HepG2 (cell line): ENCODE measurements around the gene MARF1. TPM values are rescaled to one million over a fixed set of nuclear protein-coding genes. Genes with fewer than 3 reads are reported as not detected.

Source experiments
- ATAC-seq: fragments of 200-7000 bp; cut with Tn5 transposase; 3 replicates; pipeline ENCODE4 v1.9.1; 2020; ENCODE audit warnings: mild to moderate bottlenecking, moderate library complexity
- BruUV-seq: library from RNA; stranded (reverse); fragments of 400-500 nt; replicated peaks from 2 replicates; lab custom pipeline; 2021; lab: Mats Ljungman, UMichigan
- CTCF ChIA-PET: fragments of 300-600 bp; formaldehyde crosslinking; extraction: SDS; loops from one replicate; lab custom pipeline; 2021; ENCODE audit warnings: low total read pairs, inconsistent platforms, low intra/inter-chr PET ratio; lab: Yijun Ruan, JAX
- POLR2A ChIA-PET: fragments of 350-600 bp; sonication (Branson Sonifier 250); formaldehyde crosslinking; loops from one replicate; lab custom pipeline; 2020; ENCODE audit warnings: antibody characterized with exemption, inconsistent platforms; lab: Yijun Ruan, JAX
- DNase-seq: peaks from one replicate; pipeline ENCODE4 v3.0.0-alpha.2; 2015; ENCODE audit warnings: low spot score
- FAIRE-seq: peaks from 3 replicates; lab custom pipeline; 2011; peaks lifted over from hg19 to GRCh38; lab: Jason Lieb, UNC
- H2AFZ ChIP-seq: one replicate; pipeline ENCODE4 v1.6.1; 2011; ENCODE audit warnings: low read length, inconsistent platforms
- H3K27ac ChIP-seq: fragments of 300-600 bp; 3 replicates; pipeline ENCODE4 v1.8.0; 2011; ENCODE audit warnings: mixed run types, mild to moderate bottlenecking, mixed read lengths, low read length, inconsistent platforms; ENCODE audit not compliant: insufficient read depth; ENCODE audit errors: extremely low read length
- H3K27me3 ChIP-seq, 2 experiments: fragments of 200-600 bp in 1 of 2; 2 replicates in 1 of 2; 3 replicates in 1 of 2; pipeline versions ENCODE4 v1.6.0 to v1.8.0; 2011; ENCODE audit warnings: low read length in 2 of 2, mild to moderate bottlenecking in 2 of 2, moderate library complexity in 2 of 2, inconsistent platforms in 1 of 2; ENCODE audit not compliant: insufficient read depth in 2 of 2, control insufficient read depth in 1 of 2
- H3K36me3 ChIP-seq, 2 experiments: fragments of 200-600 bp in 1 of 2; replicated peaks in 1 of 2; 2 replicates in 1 of 2; 3 replicates in 1 of 2; pipeline versions ENCODE4 v1.5.1 to v1.8.0; 2011; ENCODE audit warnings: low read length in 2 of 2, inconsistent platforms in 1 of 2; ENCODE audit not compliant: insufficient read depth in 2 of 2, control insufficient read depth in 1 of 2
- H3K4me1 ChIP-seq: 2 replicates; pipeline ENCODE4 v1.5.1; 2012; ENCODE audit warnings: low read length, inconsistent platforms; ENCODE audit not compliant: insufficient read depth
- H3K4me2 ChIP-seq: 2 replicates; pipeline ENCODE4 v1.6.0; 2011; ENCODE audit warnings: low read depth, low read length, inconsistent platforms
- H3K4me3 ChIP-seq, 3 experiments: fragments of 200-600 bp in 1 of 3; sonication (generic), shearing (Covaris generic) in 1 of 3; replicated peaks in 1 of 3; 2 replicates each; pipeline ENCODE4 v1.5.1; 2011 to 2016; ENCODE audit warnings: low read length in 3 of 3, inconsistent platforms in 2 of 3, low read depth in 2 of 3, mild to moderate bottlenecking in 2 of 3, control low read depth in 1 of 3, mixed read lengths in 1 of 3; ENCODE audit not compliant: insufficient read depth in 1 of 3
- H3K79me2 ChIP-seq: one replicate; pipeline ENCODE4 v1.6.1; 2011; ENCODE audit warnings: low read length, inconsistent platforms; ENCODE audit not compliant: insufficient read depth
- H3K9ac ChIP-seq: 2 replicates; pipeline ENCODE4 v1.6.0; 2011; ENCODE audit warnings: mild to moderate bottlenecking, low read depth, low read length, inconsistent platforms; ENCODE audit not compliant: insufficient read depth
- H3K9me3 ChIP-seq: 2 replicates; pipeline ENCODE4 v1.5.1; 2012; ENCODE audit warnings: mild to moderate bottlenecking, low read length
- H4K20me1 ChIP-seq: 2 replicates; pipeline ENCODE4 v1.6.0; 2011; ENCODE audit warnings: inconsistent platforms, mild to moderate bottlenecking, low read length, moderate library complexity; ENCODE audit not compliant: insufficient read depth
- HES4 ChIP-seq: sonication (generic); formaldehyde crosslinking; IDR thresholded peaks from 2 replicates; pipeline ENCODE4 v1.9.0; 2021; ENCODE audit warnings: mild to moderate bottlenecking, missing genetic modification reagents, borderline replicate concordance
- NFYB ChIP-seq: sonication (generic); formaldehyde crosslinking; IDR thresholded peaks from 2 replicates; pipeline ENCODE4 v1.4.0; 2020; ENCODE audit warnings: missing genetic modification reagents
- SIX1 ChIP-seq: sonication (generic); formaldehyde crosslinking; IDR thresholded peaks from 2 replicates; pipeline ENCODE4 v1.4.0; 2020; ENCODE audit warnings: missing genetic modification reagents, borderline replicate concordance
- SRY ChIP-seq: sonication (generic); formaldehyde crosslinking; IDR thresholded peaks from 2 replicates; pipeline ENCODE4 v1.8.0; 2022; ENCODE audit warnings: mild to moderate bottlenecking, missing genetic modification reagents
- TAF1 ChIP-seq: sonication (generic); formaldehyde crosslinking; IDR thresholded peaks from 2 replicates; pipeline ENCODE4 v1.4.0; 2020; ENCODE audit warnings: missing genetic modification reagents
- TARDBP ChIP-seq: sonication (generic); formaldehyde crosslinking; IDR thresholded peaks from 2 replicates; pipeline ENCODE4 v1.8.0; 2022; ENCODE audit warnings: mild to moderate bottlenecking, missing genetic modification reagents
- ZBTB1 ChIP-seq: sonication (generic); formaldehyde crosslinking; IDR thresholded peaks from 2 replicates; pipeline ENCODE4 v1.4.0; 2020; ENCODE audit warnings: missing genetic modification reagents, borderline replicate concordance
- ZNF326 ChIP-seq: sonication (generic); formaldehyde crosslinking; IDR thresholded peaks from 2 replicates; pipeline ENCODE4 v1.4.0; 2020; ENCODE audit warnings: missing genetic modification reagents, borderline replicate concordance
- ZNF563 ChIP-seq: sonication (generic); formaldehyde crosslinking; IDR thresholded peaks from 2 replicates; pipeline ENCODE4 v1.8.0; 2022; ENCODE audit warnings: mild to moderate bottlenecking, moderate library complexity, missing genetic modification reagents
- WGBS: methylation state at CpG from one replicate; pipeline ENCODE4 v1.1.6; 2017; ENCODE audit warnings: low lambda C conversion rate; 5-methylcytosine and 5-hydroxymethylcytosine counted together
- in situ Hi-C: cut with HindIII; loops from 2 replicates; pipeline ENCODE4 v1.10.0; 2017; ENCODE audit warnings: low pct_unique_long_range_greater_than_20kb; ENCODE audit not compliant: extremely low pct_ligation_motif_present
- intact Hi-C: fragments of 100-400 bp; cut with micrococcal nuclease; formaldehyde crosslinking; loops from one replicate; pipeline ENCODE4 v1.10.0; 2022; ENCODE audit not compliant: unreplicated experiment
- polyA plus RNA-seq, 8 experiments: library from polyadenylated mRNA; depleted of rRNA in 3 of 8; stranded (reverse) in 7 of 8; unstranded in 1 of 8; fragments of >200 nt; fragmentation: Illumina TruSeq in 4 of 8; extraction: Trizol in 4 of 8; gene quantifications; 2 replicates each; pipeline versions ENCODE4 v1.2.1 to v1.2.3, GENCODE V29; 2011 to 2016; ENCODE audit warnings: low read depth in 4 of 8, missing spikeins in 1 of 8, mixed read lengths in 1 of 8; ENCODE audit not compliant: insufficient read depth in 1 of 8
- total RNA-seq, 5 experiments: library from RNA; depleted of rRNA; stranded (reverse); fragments of >200 nt; fragmentation: Illumina TruSeq; extraction: Trizol; gene quantifications; 2 replicates each; pipeline ENCODE4 v1.2.3, GENCODE V29; 2016; ENCODE audit warnings: low read depth in 1 of 5
- TF ChIP-seq, protein P1 (sequence below): sonication (generic); formaldehyde crosslinking; IDR thresholded peaks from 2 replicates; pipeline ENCODE4 v1.4.0; 2020; ENCODE audit warnings: mild to moderate bottlenecking, missing genetic modification reagents
- TF ChIP-seq, protein P2 (sequence below): sonication (generic); formaldehyde crosslinking; IDR thresholded peaks from 2 replicates; pipeline ENCODE4 v1.4.0; 2020; ENCODE audit warnings: mild to moderate bottlenecking, missing genetic modification reagents
- TF ChIP-seq, protein P3 (sequence below): sonication (generic); formaldehyde crosslinking; IDR thresholded peaks from 2 replicates; pipeline ENCODE4; 2020; ENCODE audit warnings: missing genetic modification reagents, mild to moderate bottlenecking, borderline replicate concordance

The MARF1 gene
- total and polyA plus RNA-seq, 2 of the 13 experiments (the other 11 are each of a cell fraction or from before 2014, with no cell fraction given): 8.7 to 20.7 TPM

DNA sequence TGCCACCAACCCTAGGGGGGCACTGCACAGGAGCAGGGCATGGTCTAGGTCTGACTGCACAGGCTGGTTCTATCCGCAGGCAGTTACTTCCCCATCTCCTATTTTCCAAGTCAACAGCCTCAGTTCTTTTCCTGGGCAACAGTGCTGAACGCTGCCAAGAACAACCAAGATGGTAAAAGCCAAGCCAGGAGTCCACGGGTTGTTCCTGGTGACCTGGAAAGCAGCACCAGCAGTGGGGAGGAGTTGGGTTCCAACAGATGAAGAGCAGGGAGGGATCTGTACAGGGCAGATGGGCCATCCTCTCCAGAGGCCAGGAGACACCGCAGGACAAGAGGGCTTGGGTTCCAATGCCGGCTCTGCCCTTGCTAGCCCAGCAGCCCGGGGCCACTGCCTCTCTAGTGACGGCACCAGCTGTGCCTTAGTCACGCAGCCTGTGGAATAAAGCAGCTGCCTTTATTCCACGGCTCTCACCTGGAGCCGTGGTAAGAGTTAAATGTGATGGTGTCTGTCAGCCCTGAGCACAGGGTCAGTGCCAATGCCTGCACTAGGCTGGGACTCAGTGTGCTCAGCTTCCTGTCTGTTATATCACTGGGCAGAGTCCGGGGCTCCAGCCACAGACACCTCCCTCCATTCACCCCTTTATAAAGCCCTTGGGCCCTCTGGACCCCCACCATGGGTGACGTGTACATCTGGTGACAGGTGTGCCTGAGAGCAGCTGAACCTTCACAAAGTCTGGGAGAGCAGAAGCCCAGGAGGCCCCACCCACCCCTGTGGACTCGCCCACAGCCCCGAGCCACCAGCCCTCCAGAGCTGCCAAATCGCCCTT is 44.9 kb downstream of the MARF1 start:
- FAIRE-seq (no peak), DNase-seq (no peak), ATAC-seq (peak; percentile 27)
- intact Hi-C loops (no loop called here), in situ Hi-C loops (no loop called here)
- no peaks in the 10 kb centered on the region for H3K9me3 ChIP-seq
- H3K27ac ChIP-seq: no peak overlapping the region
- H2AFZ ChIP-seq: no peak overlapping the region
- H3K9ac ChIP-seq: no peak overlapping the region
- H3K36me3 ChIP-seq: peaks cover 41 to 73% of the 10 kb centered on the region in 2 experiments
- WGBS: 97% methylated on average over 15 of the region's 15 CpGs
- H4K20me1 ChIP-seq: no peaks in the 10 kb centered on the region
- ChIA-PET POLR2A (interaction anchor here (1.7 kb wide), 1 partner anchor 10 kb away, joined by 10 read pairs; no protein-coding TSS in a partner anchor), CTCF (no interaction called here)
- no peaks in the 10 kb centered on the region for H3K79me2 ChIP-seq
- no peak overlapping the region for H3K4me2 ChIP-seq
- no peak overlapping the region for H3K4me3 ChIP-seq
- BruUV-seq: no TSS peak
- H3K4me1 ChIP-seq: peaks cover 8% of the 10 kb centered on the region
- H3K27me3 ChIP-seq: no peaks in the 10 kb centered on the region
- TF ChIP-seq TARDBP (no peak), ZBTB1 (CRISPR knock-in tag) (no peak), SIX1 (CRISPR knock-in tag) (no peak), ZNF326 (no peak), HES4 (CRISPR knock-in tag) (no peak), ZNF563 (CRISPR knock-in tag) (no peak), NFYB (no peak), SRY (CRISPR knock-in tag) (no peak), TAF1 (CRISPR knock-in tag) (no peak)
- TF ChIP-seq, protein P1, sequence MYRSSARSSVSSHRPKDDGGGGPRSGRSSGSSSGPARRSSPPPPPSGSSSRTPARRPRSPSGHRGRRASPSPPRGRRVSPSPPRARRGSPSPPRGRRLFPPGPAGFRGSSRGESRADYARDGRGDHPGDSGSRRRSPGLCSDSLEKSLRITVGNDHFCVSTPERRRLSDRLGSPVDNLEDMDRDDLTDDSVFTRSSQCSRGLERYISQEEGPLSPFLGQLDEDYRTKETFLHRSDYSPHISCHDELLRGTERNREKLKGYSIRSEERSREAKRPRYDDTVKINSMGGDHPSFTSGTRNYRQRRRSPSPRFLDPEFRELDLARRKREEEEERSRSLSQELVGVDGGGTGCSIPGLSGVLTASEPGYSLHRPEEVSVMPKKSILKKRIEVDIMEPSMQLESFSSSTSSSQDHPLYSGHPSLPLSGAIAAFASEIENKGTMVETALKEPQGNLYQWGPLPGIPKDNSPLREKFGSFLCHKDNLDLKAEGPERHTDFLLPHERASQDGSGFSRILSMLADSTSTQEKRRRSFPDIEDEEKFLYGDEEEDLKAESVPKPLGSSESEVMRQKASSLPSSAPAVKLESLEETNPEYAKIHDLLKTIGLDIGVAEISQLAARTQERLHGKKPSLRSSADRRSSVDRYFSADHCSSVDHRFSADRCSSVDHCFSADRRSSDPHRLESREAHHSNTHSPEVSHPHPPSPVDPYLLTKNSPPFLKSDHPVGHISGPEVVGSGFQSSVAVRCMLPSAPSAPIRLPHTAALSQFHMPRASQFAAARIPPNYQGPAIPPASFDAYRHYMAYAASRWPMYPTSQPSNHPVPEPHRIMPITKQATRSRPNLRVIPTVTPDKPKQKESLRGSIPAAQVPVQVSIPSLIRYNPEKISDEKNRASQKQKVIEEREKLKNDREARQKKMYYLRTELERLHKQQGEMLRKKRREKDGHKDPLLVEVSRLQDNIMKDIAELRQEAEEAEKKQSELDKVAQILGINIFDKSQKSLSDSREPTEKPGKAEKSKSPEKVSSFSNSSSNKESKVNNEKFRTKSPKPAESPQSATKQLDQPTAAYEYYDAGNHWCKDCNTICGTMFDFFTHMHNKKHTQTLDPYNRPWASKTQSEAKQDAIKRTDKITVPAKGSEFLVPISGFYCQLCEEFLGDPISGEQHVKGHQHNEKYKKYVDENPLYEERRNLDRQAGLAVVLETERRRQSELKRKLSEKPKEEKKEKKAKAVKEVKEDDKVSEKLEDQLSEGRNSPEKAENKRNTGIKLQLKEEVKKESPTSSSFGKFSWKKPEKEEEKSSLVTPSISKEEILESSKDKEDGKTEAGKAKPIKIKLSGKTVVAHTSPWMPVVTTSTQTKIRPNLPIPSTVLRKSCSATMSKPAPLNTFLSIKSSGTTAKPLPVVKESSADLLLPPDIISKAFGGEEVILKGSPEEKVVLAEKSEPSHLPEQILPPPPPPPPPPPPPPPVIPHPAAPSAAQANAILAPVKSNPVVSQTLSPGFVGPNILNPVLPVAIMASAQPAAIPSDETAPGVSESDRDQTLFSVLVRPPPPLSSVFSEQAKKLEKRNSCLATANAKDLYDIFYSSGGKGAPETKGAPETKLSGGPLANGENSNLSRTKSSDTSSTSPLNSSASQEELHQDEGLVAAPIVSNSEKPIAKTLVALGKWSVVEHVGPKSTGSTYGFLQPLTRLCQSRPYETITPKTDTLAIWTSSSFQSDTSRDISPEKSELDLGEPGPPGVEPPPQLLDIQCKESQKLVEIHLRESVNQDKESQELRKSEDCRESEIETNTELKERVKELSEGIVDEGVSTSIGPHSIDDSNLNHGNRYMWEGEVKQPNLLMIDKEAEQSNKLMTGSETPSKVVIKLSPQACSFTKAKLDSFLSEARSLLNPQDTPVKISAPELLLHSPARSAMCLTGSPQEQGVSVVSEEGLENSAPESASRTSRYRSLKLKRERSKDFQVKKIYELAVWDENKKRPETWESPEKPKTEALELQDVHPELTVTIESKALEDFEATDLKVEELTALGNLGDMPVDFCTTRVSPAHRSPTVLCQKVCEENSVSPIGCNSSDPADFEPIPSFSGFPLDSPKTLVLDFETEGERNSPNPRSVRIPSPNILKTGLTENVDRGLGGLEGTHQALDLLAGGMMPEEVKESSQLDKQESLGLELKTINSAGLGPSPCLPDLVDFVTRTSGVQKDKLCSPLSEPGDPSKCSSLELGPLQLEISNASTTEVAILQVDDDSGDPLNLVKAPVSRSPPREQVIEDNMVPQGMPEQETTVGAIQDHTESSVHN (CRISPR knock-in tag): 0 out of 2 replicates have a peak, but pooled peaks have one; percentile 24
- TF ChIP-seq, protein P2, sequence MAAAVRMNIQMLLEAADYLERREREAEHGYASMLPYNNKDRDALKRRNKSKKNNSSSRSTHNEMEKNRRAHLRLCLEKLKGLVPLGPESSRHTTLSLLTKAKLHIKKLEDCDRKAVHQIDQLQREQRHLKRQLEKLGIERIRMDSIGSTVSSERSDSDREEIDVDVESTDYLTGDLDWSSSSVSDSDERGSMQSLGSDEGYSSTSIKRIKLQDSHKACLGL (CRISPR knock-in tag): no peak
- TF ChIP-seq, protein P3, sequence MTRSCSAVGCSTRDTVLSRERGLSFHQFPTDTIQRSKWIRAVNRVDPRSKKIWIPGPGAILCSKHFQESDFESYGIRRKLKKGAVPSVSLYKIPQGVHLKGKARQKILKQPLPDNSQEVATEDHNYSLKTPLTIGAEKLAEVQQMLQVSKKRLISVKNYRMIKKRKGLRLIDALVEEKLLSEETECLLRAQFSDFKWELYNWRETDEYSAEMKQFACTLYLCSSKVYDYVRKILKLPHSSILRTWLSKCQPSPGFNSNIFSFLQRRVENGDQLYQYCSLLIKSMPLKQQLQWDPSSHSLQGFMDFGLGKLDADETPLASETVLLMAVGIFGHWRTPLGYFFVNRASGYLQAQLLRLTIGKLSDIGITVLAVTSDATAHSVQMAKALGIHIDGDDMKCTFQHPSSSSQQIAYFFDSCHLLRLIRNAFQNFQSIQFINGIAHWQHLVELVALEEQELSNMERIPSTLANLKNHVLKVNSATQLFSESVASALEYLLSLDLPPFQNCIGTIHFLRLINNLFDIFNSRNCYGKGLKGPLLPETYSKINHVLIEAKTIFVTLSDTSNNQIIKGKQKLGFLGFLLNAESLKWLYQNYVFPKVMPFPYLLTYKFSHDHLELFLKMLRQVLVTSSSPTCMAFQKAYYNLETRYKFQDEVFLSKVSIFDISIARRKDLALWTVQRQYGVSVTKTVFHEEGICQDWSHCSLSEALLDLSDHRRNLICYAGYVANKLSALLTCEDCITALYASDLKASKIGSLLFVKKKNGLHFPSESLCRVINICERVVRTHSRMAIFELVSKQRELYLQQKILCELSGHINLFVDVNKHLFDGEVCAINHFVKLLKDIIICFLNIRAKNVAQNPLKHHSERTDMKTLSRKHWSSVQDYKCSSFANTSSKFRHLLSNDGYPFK (CRISPR knock-in tag): peak; percentile 23; the same call in 1 of the 2 replicates
